ENCODE data around the gene HTR3E. TPM values are rescaled to one million over a fixed set of nuclear protein-coding genes. Genes with fewer than 3 reads are reported as not detected.
"Not testable (repeated sequence)": the region's sequence is repeated elsewhere in the genome, so short reads cannot be mapped to it uniquely, and the experiment has no call there.

HTR3E gene
- total RNA-seq, 1 donor, result not detected

GRCh38 chr3:184099806-184100686, 3.2 kb downstream of the HTR3E start:
- no peak for DNase-seq (ENCODE audit: insufficient read length, low spot score, missing footprints)
- Histone ChIP-seq H3K9me3 (ENCODE audit: low read depth, low read length) (no peaks in the 10 kb centered on the region), H3K27ac (ENCODE audit: low read depth, low read length) (no peak overlapping the region), H3K79me2 (ENCODE audit: insufficient read depth, low read length) (no peaks in the 10 kb centered on the region), H2AFZ (ENCODE audit: low read length) (no peak overlapping the region), H3K4me3 (ENCODE audit: insufficient read depth, low read length) (no peak overlapping the region), H3K27me3 (ENCODE audit: insufficient read depth, low read length) (peaks cover 12% of the 10 kb centered on the region), H3K4me1 (ENCODE audit: insufficient read depth, low read length) (no peaks in the 10 kb centered on the region), H3K36me3 (ENCODE audit: insufficient read depth, low read length) (no peaks in the 10 kb centered on the region), H3K4me2 (ENCODE audit: insufficient read depth, low read length) (no peak overlapping the region), H4K20me1 (ENCODE audit: insufficient read depth, low read length) (no peaks in the 10 kb centered on the region)
- TF ChIP-seq, protein P1, sequence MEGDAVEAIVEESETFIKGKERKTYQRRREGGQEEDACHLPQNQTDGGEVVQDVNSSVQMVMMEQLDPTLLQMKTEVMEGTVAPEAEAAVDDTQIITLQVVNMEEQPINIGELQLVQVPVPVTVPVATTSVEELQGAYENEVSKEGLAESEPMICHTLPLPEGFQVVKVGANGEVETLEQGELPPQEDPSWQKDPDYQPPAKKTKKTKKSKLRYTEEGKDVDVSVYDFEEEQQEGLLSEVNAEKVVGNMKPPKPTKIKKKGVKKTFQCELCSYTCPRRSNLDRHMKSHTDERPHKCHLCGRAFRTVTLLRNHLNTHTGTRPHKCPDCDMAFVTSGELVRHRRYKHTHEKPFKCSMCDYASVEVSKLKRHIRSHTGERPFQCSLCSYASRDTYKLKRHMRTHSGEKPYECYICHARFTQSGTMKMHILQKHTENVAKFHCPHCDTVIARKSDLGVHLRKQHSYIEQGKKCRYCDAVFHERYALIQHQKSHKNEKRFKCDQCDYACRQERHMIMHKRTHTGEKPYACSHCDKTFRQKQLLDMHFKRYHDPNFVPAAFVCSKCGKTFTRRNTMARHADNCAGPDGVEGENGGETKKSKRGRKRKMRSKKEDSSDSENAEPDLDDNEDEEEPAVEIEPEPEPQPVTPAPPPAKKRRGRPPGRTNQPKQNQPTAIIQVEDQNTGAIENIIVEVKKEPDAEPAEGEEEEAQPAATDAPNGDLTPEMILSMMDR (IDR thresholded peaks at IDR 0.05; ENCODE audit: extremely low read depth, low read depth, low read length), result no peak

- Histone ChIP-seq H2AFZ (ENCODE audit: low read length) (no peak overlapping the region), H3K9me3 (ENCODE audit: low read depth, low read length) (no peaks in the 10 kb centered on the region), H3K4me1 (ENCODE audit: insufficient read depth, low read length) (no peaks in the 10 kb centered on the region), H3K36me3 (ENCODE audit: insufficient read depth, low read length) (no peaks in the 10 kb centered on the region), H4K20me1 (ENCODE audit: insufficient read depth, low read length) (no peaks in the 10 kb centered on the region), H3K27ac (ENCODE audit: low read depth, low read length) (no peak overlapping the region), H3K79me2 (ENCODE audit: insufficient read depth, low read length) (no peaks in the 10 kb centered on the region), H3K4me3 (ENCODE audit: insufficient read depth, low read length) (no peak overlapping the region), H3K4me2 (ENCODE audit: insufficient read depth, low read length) (peak overlapping the region; percentile 48), H3K27me3 (ENCODE audit: insufficient read depth, low read length) (peaks cover 17% of the 10 kb centered on the region)
- DNase-seq (ENCODE audit: insufficient read length, low spot score, missing footprints), result no peak
- TF ChIP-seq, protein P1 (IDR thresholded peaks at IDR 0.05; ENCODE audit: extremely low read depth, low read depth, low read length), result no peak
Observed at GRCh38 chr3:184110316-184110725, 13.5 kb downstream of the HTR3E start.

GRCh38 chr3:184116017-184116416, 19.2 kb downstream of the HTR3E start:
- H3K4me2 ChIP-seq (ENCODE audit: insufficient read depth, low read length), result no peak overlapping the region

DNA sequence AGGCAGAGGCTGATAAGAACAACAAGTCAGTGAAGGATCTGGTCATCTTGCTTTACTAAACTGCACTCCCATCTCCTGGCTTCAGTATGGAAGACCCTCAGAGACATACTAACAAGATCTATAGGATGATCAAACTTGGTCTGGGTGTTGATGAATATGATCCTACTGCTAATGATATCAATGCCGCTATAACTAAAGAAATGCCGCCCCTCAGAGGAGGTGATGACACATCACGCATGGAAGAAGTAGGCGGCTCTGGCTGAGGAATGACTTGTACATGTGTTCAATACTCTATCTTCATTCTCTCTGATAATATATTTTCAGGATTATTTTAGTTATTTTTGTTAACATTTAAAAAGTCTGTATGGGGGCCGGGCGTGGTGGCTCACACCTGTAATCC, 20.8 kb downstream of the HTR3E start:
- H3K79me2 ChIP-seq (ENCODE audit: insufficient read depth, low read length), result no peaks in the 10 kb centered on the region
- H3K9me3 ChIP-seq (ENCODE audit: low read depth, low read length), result no peaks in the 10 kb centered on the region
- no peak overlapping the region for H2AFZ ChIP-seq (ENCODE audit: low read length)
- H3K4me2 ChIP-seq (ENCODE audit: insufficient read depth, low read length), result no peak overlapping the region
- H4K20me1 ChIP-seq (ENCODE audit: insufficient read depth, low read length), result no peaks in the 10 kb centered on the region
- no peak overlapping the region for H3K27ac ChIP-seq (ENCODE audit: low read depth, low read length)
- DNase-seq (ENCODE audit: insufficient read length, low spot score, missing footprints), result no peak
- H3K27me3 ChIP-seq (ENCODE audit: insufficient read depth, low read length), result peaks cover 28% of the 10 kb centered on the region
- H3K36me3 ChIP-seq (ENCODE audit: insufficient read depth, low read length), result no peaks in the 10 kb centered on the region
- TF ChIP-seq, protein P1 (IDR thresholded peaks at IDR 0.05; ENCODE audit: extremely low read depth, low read depth, low read length), result no peak
- no peak overlapping the region for H3K4me3 ChIP-seq (ENCODE audit: insufficient read depth, low read length)
- H3K4me1 ChIP-seq (ENCODE audit: insufficient read depth, low read length), result no peaks in the 10 kb centered on the region

More at GRCh38 chr3:184116017-184116416, 19.2 kb downstream of the HTR3E start:
- DNase-seq (ENCODE audit: insufficient read length, low spot score, missing footprints), result no peak
- H3K36me3 ChIP-seq (ENCODE audit: insufficient read depth, low read length), result no peaks in the 10 kb centered on the region
- H2AFZ ChIP-seq (ENCODE audit: low read length), result no peak overlapping the region
- TF ChIP-seq, protein P1 (IDR thresholded peaks at IDR 0.05; ENCODE audit: extremely low read depth, low read depth, low read length), result no peak
- no peak overlapping the region for H3K4me3 ChIP-seq (ENCODE audit: insufficient read depth, low read length)
- H3K79me2 ChIP-seq (ENCODE audit: insufficient read depth, low read length), result no peaks in the 10 kb centered on the region
- no peak overlapping the region for H3K27ac ChIP-seq (ENCODE audit: low read depth, low read length)
- H4K20me1 ChIP-seq (ENCODE audit: insufficient read depth, low read length), result no peaks in the 10 kb centered on the region
- peaks cover 29% of the 10 kb centered on the region for H3K27me3 ChIP-seq (ENCODE audit: insufficient read depth, low read length)
- no peaks in the 10 kb centered on the region for H3K4me1 ChIP-seq (ENCODE audit: insufficient read depth, low read length)
- no peaks in the 10 kb centered on the region for H3K9me3 ChIP-seq (ENCODE audit: low read depth, low read length)

DNA sequence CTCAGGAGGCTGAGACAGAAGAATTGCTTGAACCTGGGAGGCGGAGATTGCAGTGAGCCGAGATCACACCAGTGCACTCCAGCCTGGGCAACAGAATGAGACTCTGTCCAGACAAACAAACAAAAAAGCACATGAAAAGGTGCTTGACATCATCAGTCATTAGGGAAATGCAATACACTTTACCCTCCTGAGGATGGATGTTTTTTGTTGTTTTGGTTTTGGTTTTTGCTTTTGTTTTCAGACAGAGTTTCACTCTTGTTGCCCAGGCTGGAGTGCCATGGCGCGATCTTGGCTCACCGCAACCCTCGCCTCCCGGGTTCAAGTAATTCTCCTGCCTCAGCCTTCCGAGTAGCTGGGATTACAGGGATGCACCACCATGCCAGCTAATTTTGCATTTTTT, 24.2 kb downstream of the HTR3E start:
- not testable (repeated sequence) for H3K27me3 ChIP-seq (ENCODE audit: insufficient read depth, low read length); H3K79me2 ChIP-seq (ENCODE audit: insufficient read depth, low read length); H3K36me3 ChIP-seq (ENCODE audit: insufficient read depth, low read length); H3K9me3 ChIP-seq (ENCODE audit: low read depth, low read length); H4K20me1 ChIP-seq (ENCODE audit: insufficient read depth, low read length); H3K4me1 ChIP-seq (ENCODE audit: insufficient read depth, low read length); DNase-seq (ENCODE audit: insufficient read length, low spot score, missing footprints); H2AFZ ChIP-seq (ENCODE audit: low read length); H3K4me2 ChIP-seq (ENCODE audit: insufficient read depth, low read length); H3K4me3 ChIP-seq (ENCODE audit: insufficient read depth, low read length); H3K27ac ChIP-seq (ENCODE audit: low read depth, low read length)

All from osteoblast (primary cell).